Tibial nerve (tissue), 4 donors: ENCODE data around the gene PHKA1. TPM values are rescaled to one million over a fixed set of nuclear protein-coding genes. Genes with fewer than 3 reads are reported as not detected.

Experiments used
- DNase-seq, 2 donors: peaks; one replicate each; pipeline ENCODE4 v3.0.0-alpha.2; 2019; ENCODE audit warnings: low spot score in 2 of 2
- H3K27ac ChIP-seq, 4 donors: fragments of 200-600 bp; sonication (generic) in 3 of 4; one replicate each; pipeline ENCODE4 v1.5.1; 2017 to 2019; ENCODE audit warnings: mild to moderate bottlenecking in 1 of 4
- H3K27me3 ChIP-seq, 2 donors: fragments of 200-600 bp; sonication (generic) in 1 of 2; one replicate each; pipeline versions ENCODE4 v1.5.1 to v1.6.0; 2017 to 2019
- H3K36me3 ChIP-seq, 3 donors: fragments of 200-600 bp; sonication (generic); one replicate each; pipeline ENCODE4 v1.5.1; 2018 to 2019
- H3K4me1 ChIP-seq, 4 donors: fragments of 200-600 bp; sonication (generic) in 3 of 4; one replicate each; pipeline ENCODE4 v1.5.1; 2017 to 2019
- H3K4me3 ChIP-seq, 4 donors: fragments of 200-600 bp; sonication (generic) in 3 of 4; one replicate each; pipeline ENCODE4 v1.5.1; 2017 to 2019; ENCODE audit warnings: mild to moderate bottlenecking in 1 of 4, moderate library complexity in 1 of 4
- H3K9me3 ChIP-seq, 4 donors: fragments of 200-600 bp; sonication (generic) in 3 of 4; one replicate each; pipeline ENCODE4 v1.5.1; 2017 to 2019
- CTCF ChIP-seq, 5 experiments: fragments of 200-600 bp in 3 of 5; fragments of 450-650 bp in 2 of 5; sonication (generic) in 3 of 5; IDR thresholded peaks; one replicate each; pipeline ENCODE4 v1.5.1; 2016 to 2019; ENCODE audit warnings: antibody characterized with exemption in 5 of 5, mild to moderate bottlenecking in 3 of 5, moderate library complexity in 2 of 5
- EP300 ChIP-seq, 2 donors: sonication (generic); formaldehyde crosslinking; IDR thresholded peaks; one replicate each; pipeline ENCODE4 v1.6.1; 2017; ENCODE audit warnings: antibody characterized with exemption in 2 of 2, mild to moderate bottlenecking in 1 of 2
- POLR2A ChIP-seq, 2 donors: fragments of 450-650 bp; IDR thresholded peaks; one replicate each; pipeline ENCODE4 v1.6.1; 2017; ENCODE audit warnings: antibody characterized with exemption in 2 of 2, mild to moderate bottlenecking in 2 of 2, moderate library complexity in 2 of 2
- WGBS, 2 donors: methylation state at CpG; one replicate each; pipeline ENCODE4 v1.1.5; 2018; 5-methylcytosine and 5-hydroxymethylcytosine counted together
- total RNA-seq, 4 donors: library from RNA; depleted of rRNA; stranded (reverse); fragments of >200 nt; gene quantifications; one replicate each; pipeline ENCODE4 v1.1.0, GENCODE V29; 2016

The PHKA1 gene
- total RNA-seq, 4 donors from 2014 or later = 2.0 to 4.2 (median 3.2) TPM

GRCh38 chrX:72715546-72715945, 1.4 kb upstream of the PHKA1 start:
- DNase-seq = no peak
- Histone ChIP-seq H3K36me3 (no peaks in the 10 kb centered on the region), H3K9me3 (no peaks in the 10 kb centered on the region), H3K4me3 (no peak overlapping the region), H3K27me3 (no peaks in the 10 kb centered on the region), H3K27ac (no peak overlapping the region), H3K4me1 (no peaks in the 10 kb centered on the region)
- WGBS, 2 donors = 88% methylated on average over 12 of the region's 12 CpGs
- no peak for TF ChIP-seq EP300 (IDR thresholded peaks at IDR 0.05)
- TF ChIP-seq POLR2A (IDR thresholded peaks at IDR 0.05) = no peak
- TF ChIP-seq CTCF (IDR thresholded peaks at IDR 0.05) = no peak

GRCh38 chrX:72714478-72714916, 391 bp upstream of the PHKA1 start:
- Histone ChIP-seq H3K27me3 (no peaks in the 10 kb centered on the region), H3K9me3 (no peaks in the 10 kb centered on the region), H3K27ac (peak overlapping the region; percentile 45 to 82 (median 67)), H3K4me3 (peak overlapping the region; percentile 29 to 55 (median 44)), H3K4me1 (no peaks in the 10 kb centered on the region), H3K36me3 (no peaks in the 10 kb centered on the region)
- TF ChIP-seq POLR2A (IDR thresholded peaks at IDR 0.05) (no peak), EP300 (IDR thresholded peaks at IDR 0.05) (peak in 1 of 2 donors; percentile 36), CTCF (IDR thresholded peaks at IDR 0.05) (no peak)
- DNase-seq = peak; percentile 33 to 37
- 6 to 38% methylated on average over 9 to 13 of the region's 13 CpGs for WGBS, 2 donors

- no peak overlapping the region for H3K27ac ChIP-seq
- no peaks in the 10 kb centered on the region for H3K36me3 ChIP-seq
- no peaks in the 10 kb centered on the region for H3K9me3 ChIP-seq
- peak overlapping the region in 1 of 4 donors; percentile 55 for H3K4me3 ChIP-seq
- no peaks in the 10 kb centered on the region for H3K4me1 ChIP-seq
- WGBS, 2 donors = 57 to 65% methylated on average over 3 of the region's 3 CpGs
- H3K27me3 ChIP-seq = no peaks in the 10 kb centered on the region
- no peak for DNase-seq
- no peak for TF ChIP-seq EP300 (IDR thresholded peaks at IDR 0.05)
- no peak for TF ChIP-seq CTCF (IDR thresholded peaks at IDR 0.05)
- TF ChIP-seq POLR2A (IDR thresholded peaks at IDR 0.05) = no peak
These were observed 976 bp downstream of the PHKA1 start for GRCh38 chrX:72713130-72713529.

- 33 to 46% methylated on average over 2 of the region's 2 CpGs for WGBS, 2 donors
- H3K4me3 ChIP-seq = no peak overlapping the region
These were observed 1.9 kb downstream of the PHKA1 start for GRCh38 chrX:72712094-72712755.

More at GRCh38 chrX:72712094-72712755, 1.9 kb downstream of the PHKA1 start:
- H3K27me3 ChIP-seq = no peaks in the 10 kb centered on the region
- H3K27ac ChIP-seq = peak overlapping the region in 1 of 4 donors; percentile 20
- no peaks in the 10 kb centered on the region for H3K9me3 ChIP-seq
- peak in 1 of 2 donors; percentile 7 for TF ChIP-seq EP300 (IDR thresholded peaks at IDR 0.05)
- TF ChIP-seq CTCF (IDR thresholded peaks at IDR 0.05) = no peak
- H3K36me3 ChIP-seq = no peaks in the 10 kb centered on the region
- H3K4me1 ChIP-seq = no peaks in the 10 kb centered on the region
- DNase-seq = no peak
